Germinal center (tissue), 1 donor: ENCODE measurements around the gene AJAP1.

Experiments used
- DNase-seq: peaks from one replicate; pipeline ENCODE4 v3.0.0; 2012; ENCODE audit warnings: mixed read lengths, low spot score

AJAP1 gene

GRCh38 chr1:4682607-4683220 is 28.3 kb downstream of the AJAP1 start:
- no peak for DNase-seq

GRCh38 chr1:4684136-4684535 is 29.7 kb downstream of the AJAP1 start:
- DNase-seq = no peak

- no peak for DNase-seq
Measured at GRCh38 chr1:4684864-4685522, 30.6 kb downstream of the AJAP1 start.

GRCh38 chr1:4685523-4685865 is 31.1 kb downstream of the AJAP1 start:
- no peak for DNase-seq

GRCh38 chr1:4687943-4688342 is 33.5 kb downstream of the AJAP1 start:
- DNase-seq = no peak

- DNase-seq = no peak
Measured at GRCh38 chr1:4689271-4689935, 35.0 kb downstream of the AJAP1 start.

- no peak for DNase-seq
Measured at GRCh38 chr1:4689941-4690635, 35.7 kb downstream of the AJAP1 start.

GRCh38 chr1:4690951-4691675 is 36.7 kb downstream of the AJAP1 start:
- DNase-seq = no peak

GRCh38 chr1:4691766-4692405 is 37.5 kb downstream of the AJAP1 start:
- DNase-seq = no peak

- no peak for DNase-seq
Measured at GRCh38 chr1:4692437-4692836, 38.0 kb downstream of the AJAP1 start.

- no peak for DNase-seq
Measured at GRCh38 chr1:4693331-4693730, 38.9 kb downstream of the AJAP1 start.

GRCh38 chr1:4693891-4694290 is 39.5 kb downstream of the AJAP1 start:
- DNase-seq = no peak

- no peak for DNase-seq
Measured at GRCh38 chr1:4694492-4694891, 40.1 kb downstream of the AJAP1 start.

GRCh38 chr1:4695241-4695640 is 40.8 kb downstream of the AJAP1 start:
- DNase-seq = no peak

GRCh38 chr1:4696161-4696745 is 41.8 kb downstream of the AJAP1 start:
- DNase-seq = no peak

- DNase-seq = no peak
Measured at GRCh38 chr1:4696753-4697152, 42.3 kb downstream of the AJAP1 start.

- no peak for DNase-seq
Measured at GRCh38 chr1:4697801-4698200, 43.4 kb downstream of the AJAP1 start.

- DNase-seq = no peak
Measured at GRCh38 chr1:4698911-4699310, 44.5 kb downstream of the AJAP1 start.

- DNase-seq = no peak
Measured at GRCh38 chr1:4699376-4700301, 45.2 kb downstream of the AJAP1 start.

GRCh38 chr1:4700801-4701200 is 46.4 kb downstream of the AJAP1 start:
- no peak for DNase-seq
